SK-N-SH treated with all-trans-retinoic acid at 6 μM for 48 hours (cell line): ENCODE data around the gene PTPRG.

Source experiments
- CSDC2 ChIP-seq: fragments of 250-450 bp; sonication (Bioruptor Pico); IDR thresholded peaks from 2 replicates; pipeline ENCODE4 v1.5.0; 2020; ENCODE audit warnings: mild to moderate bottlenecking, moderate library complexity
- ESRRG ChIP-seq: fragments of 250-450 bp; sonication (Bioruptor Pico); IDR thresholded peaks from 2 replicates; pipeline ENCODE4 v1.6.1; 2021; ENCODE audit warnings: mild to moderate bottlenecking
- TF ChIP-seq, protein P1 (sequence below): fragments of 250-450 bp; sonication (Bioruptor Pico); IDR thresholded peaks from 2 replicates; pipeline ENCODE4 v1.8.0; 2020; ENCODE audit warnings: mild to moderate bottlenecking, moderate library complexity, borderline replicate concordance
- TF ChIP-seq, protein P2 (sequence below): fragments of 250-450 bp; sonication (Bioruptor Pico); IDR thresholded peaks from 2 replicates; pipeline ENCODE4 v1.5.1; 2020; ENCODE audit warnings: low read depth, mild to moderate bottlenecking, moderate library complexity

GRCh38 chr3:62237286-62237948, 676.0 kb downstream of the PTPRG start:
- TF ChIP-seq ESRRG (CRISPR knock-in tag) (no peak), CSDC2 (no peak)
- TF ChIP-seq, protein P1, sequence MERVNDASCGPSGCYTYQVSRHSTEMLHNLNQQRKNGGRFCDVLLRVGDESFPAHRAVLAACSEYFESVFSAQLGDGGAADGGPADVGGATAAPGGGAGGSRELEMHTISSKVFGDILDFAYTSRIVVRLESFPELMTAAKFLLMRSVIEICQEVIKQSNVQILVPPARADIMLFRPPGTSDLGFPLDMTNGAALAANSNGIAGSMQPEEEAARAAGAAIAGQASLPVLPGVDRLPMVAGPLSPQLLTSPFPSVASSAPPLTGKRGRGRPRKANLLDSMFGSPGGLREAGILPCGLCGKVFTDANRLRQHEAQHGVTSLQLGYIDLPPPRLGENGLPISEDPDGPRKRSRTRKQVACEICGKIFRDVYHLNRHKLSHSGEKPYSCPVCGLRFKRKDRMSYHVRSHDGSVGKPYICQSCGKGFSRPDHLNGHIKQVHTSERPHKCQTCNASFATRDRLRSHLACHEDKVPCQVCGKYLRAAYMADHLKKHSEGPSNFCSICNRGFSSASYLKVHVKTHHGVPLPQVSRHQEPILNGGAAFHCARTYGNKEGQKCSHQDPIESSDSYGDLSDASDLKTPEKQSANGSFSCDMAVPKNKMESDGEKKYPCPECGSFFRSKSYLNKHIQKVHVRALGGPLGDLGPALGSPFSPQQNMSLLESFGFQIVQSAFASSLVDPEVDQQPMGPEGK (CRISPR knock-in tag), result no peak
- TF ChIP-seq, protein P2, sequence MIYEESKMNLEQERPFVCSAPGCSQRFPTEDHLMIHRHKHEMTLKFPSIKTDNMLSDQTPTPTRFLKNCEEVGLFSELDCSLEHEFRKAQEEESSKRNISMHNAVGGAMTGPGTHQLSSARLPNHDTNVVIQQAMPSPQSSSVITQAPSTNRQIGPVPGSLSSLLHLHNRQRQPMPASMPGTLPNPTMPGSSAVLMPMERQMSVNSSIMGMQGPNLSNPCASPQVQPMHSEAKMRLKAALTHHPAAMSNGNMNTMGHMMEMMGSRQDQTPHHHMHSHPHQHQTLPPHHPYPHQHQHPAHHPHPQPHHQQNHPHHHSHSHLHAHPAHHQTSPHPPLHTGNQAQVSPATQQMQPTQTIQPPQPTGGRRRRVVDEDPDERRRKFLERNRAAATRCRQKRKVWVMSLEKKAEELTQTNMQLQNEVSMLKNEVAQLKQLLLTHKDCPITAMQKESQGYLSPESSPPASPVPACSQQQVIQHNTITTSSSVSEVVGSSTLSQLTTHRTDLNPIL, result no peak
